GM12864 (cell line): ENCODE data around the gene XPNPEP1.

Experiments used
- DNase-seq: peaks from one replicate; pipeline ENCODE4 v3.0.0-alpha.2; 2011; ENCODE audit warnings: low read depth
- H3K4me3 ChIP-seq: 2 replicates; pipeline ENCODE4 v1.5.1; 2011; ENCODE audit warnings: mild to moderate bottlenecking, low read depth, low read length, control low read depth
- CTCF ChIP-seq: IDR thresholded peaks from 2 replicates; pipeline ENCODE4 v1.5.1; 2011; ENCODE audit warnings: low read depth, mild to moderate bottlenecking, moderate library complexity, low read length, control low read depth, inconsistent platforms; ENCODE audit errors: missing control alignments

XPNPEP1 gene

GRCh38 chr10:109902992-109903947, 20.0 kb downstream of the XPNPEP1 start:
- TF ChIP-seq CTCF: no peak
- no peak overlapping the region for H3K4me3 ChIP-seq
- no peak for DNase-seq

DNA sequence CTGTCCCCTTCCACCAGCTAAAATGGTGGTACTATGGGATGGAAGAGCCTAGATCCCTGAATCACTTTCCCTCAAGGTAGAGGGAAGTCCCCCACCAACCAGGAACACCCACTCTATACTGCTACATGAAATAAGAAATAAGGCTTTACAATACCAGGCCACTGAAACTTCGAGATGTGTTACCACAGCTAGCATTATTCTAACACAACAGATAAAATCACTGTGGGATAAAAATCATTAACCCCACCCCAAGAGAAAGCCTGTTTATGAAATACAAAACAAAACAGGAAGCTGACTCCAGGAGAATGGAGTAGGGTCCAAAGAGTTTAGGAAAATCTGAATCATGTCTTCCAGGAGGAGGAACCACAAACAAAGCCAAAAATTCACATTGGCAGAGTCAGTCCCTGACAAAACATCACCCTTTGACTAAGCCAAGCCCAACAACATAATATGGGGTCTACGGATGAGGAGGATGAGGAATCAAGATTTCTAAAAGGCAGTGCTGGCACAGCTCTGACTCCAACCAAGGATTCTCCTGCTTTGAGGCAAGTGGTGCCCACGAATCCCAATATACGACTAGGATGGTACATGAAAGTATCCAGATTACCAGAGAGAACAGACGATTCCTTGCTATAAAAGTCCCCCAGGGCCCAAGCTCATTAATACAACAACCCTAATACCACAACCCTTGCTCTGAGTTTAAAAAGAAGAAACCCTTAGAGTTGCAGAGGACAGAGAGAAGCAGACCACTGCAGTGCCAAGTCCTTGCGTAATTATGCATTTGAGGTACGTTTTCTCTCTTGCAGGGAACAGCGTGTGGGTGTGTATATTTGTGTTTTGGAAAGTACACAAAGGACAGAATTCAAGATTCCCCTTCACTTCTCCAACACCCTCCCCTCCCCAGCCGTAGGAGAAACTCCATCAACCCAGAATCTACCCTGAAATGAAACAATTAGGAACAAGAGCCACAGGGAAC, 23.7 kb downstream of the XPNPEP1 start:
- no peak for DNase-seq
- no peak overlapping the region for H3K4me3 ChIP-seq
- TF ChIP-seq CTCF: no peak

DNA sequence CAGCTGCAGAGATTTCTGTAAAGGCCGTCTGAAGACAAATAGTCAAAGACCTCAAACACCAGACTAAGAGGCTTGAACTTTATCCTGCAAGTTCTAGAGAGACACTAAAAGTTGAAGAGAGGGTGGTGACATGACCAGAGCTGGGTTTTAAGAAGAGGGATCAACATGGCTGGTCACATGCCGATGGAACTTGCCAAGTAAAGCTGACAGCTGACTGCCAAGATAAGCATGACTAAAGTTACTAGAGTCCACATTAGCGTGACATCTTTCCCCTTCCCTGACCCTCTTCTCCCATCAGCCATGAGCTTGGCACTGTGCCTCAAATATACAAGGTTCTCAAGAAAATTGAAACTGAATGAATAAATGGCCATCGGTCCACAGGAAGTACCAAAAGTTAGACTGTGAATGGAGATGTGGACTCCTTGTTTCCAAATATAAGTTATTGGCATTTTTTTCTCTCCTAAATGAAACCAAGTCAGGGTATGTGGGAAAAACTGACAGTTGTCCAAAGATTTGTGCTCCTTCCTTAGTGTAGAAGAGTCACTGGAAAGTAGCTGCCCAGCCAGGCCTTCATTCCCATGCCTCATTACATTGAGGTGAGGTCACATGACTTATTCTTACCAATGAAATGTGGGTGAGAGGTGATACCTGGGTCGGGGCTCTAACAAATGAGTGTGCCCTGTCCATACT, 24.5 kb downstream of the XPNPEP1 start:
- no peak for TF ChIP-seq CTCF
- H3K4me3 ChIP-seq: no peak overlapping the region
- DNase-seq: no peak

GRCh38 chr10:109898007-109898406, 25.3 kb downstream of the XPNPEP1 start:
- no peak overlapping the region for H3K4me3 ChIP-seq
- DNase-seq: no peak
- TF ChIP-seq CTCF: no peak

GRCh38 chr10:109895848-109896247, 27.5 kb downstream of the XPNPEP1 start:
- no peak for DNase-seq
- no peak overlapping the region for H3K4me3 ChIP-seq
- no peak for TF ChIP-seq CTCF

DNA sequence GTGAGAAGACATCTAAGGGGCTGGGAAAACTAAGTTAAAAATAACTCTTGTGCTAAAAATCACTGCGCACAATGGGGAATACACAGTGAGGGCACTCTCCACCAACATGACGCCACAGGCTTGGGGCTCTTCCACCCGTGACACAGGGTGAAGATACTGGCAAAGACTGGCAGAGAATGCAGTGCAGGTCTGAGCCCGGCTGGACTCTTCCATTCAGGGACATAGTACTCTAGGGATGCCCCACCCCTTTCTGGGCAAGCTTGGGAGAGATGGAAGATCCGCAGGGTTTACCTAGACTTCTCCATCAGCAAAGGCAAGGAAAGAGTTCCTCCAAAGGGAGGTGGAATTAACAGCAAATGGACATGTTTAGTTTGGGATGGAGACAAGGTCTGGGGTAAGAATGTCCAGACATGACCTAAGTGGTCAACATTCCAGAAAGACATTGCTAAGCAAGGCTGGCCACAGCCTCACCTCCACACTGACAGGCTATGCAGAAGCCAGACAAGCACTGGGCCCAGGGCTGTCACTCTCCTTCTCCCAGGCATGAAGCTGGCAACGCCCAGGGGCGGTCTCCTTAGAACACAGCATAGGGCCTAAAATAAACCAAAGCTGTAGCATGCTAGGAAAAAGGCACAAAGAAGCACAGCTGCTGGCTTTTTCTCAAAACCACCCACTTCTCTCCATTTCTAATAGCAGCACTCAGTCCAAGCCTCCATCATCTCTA, 28.1 kb downstream of the XPNPEP1 start:
- TF ChIP-seq CTCF: no peak
- no peak overlapping the region for H3K4me3 ChIP-seq
- no peak for DNase-seq
